Prostate gland (tissue), 2 donors: Measurements from ENCODE around the gene CSRP2. TPM values are rescaled to one million over a fixed set of nuclear protein-coding genes. Genes with fewer than 3 reads are reported as not detected.

Source experiments
- DNase-seq: peaks from one replicate; pipeline ENCODE4 v3.0.0-alpha.2; 2019; ENCODE audit warnings: low spot score
- H3K27ac ChIP-seq, 2 donors: fragments of 200-600 bp; sonication (generic); 2 replicates each; pipeline ENCODE4 v1.5.1; 2017 to 2019
- H3K27me3 ChIP-seq: fragments of 200-600 bp; sonication (generic); replicated peaks from 2 replicates; pipeline ENCODE4 v1.5.1; 2019; ENCODE audit not compliant: insufficient read depth
- H3K36me3 ChIP-seq, 2 donors: fragments of 200-600 bp; sonication (generic); 1 replicate in 1 of 2; 2 replicates in 1 of 2; pipeline versions ENCODE4 v1.5.1 to v1.8.1; 2017 to 2019
- H3K4me1 ChIP-seq: fragments of 200-600 bp; sonication (generic); replicated peaks from 2 replicates; pipeline ENCODE4 v1.5.1; 2019
- H3K4me3 ChIP-seq, 2 donors: fragments of 200-600 bp; sonication (generic); 2 replicates each; pipeline ENCODE4 v1.5.1; 2017 to 2019
- H3K9me3 ChIP-seq: fragments of 200-600 bp; sonication (generic); 2 replicates; pipeline ENCODE4 v1.5.1; 2017
- CTCF ChIP-seq, 4 experiments: fragments of 200-600 bp in 2 of 4; fragments of 450-650 bp in 2 of 4; sonication (generic) in 2 of 4; IDR thresholded peaks; 1 replicate in 3 of 4; 2 replicates in 1 of 4; pipeline ENCODE4 v1.5.1; 2016 to 2019; ENCODE audit warnings: antibody characterized with exemption in 4 of 4, mild to moderate bottlenecking in 2 of 4, moderate library complexity in 2 of 4
- POLR2A ChIP-seq: fragments of 450-650 bp; IDR thresholded peaks from one replicate; pipeline ENCODE4 v1.6.1; 2016; ENCODE audit warnings: antibody characterized with exemption, mild to moderate bottlenecking
- POLR2AphosphoS5 ChIP-seq: sonication (generic); formaldehyde crosslinking; IDR thresholded peaks from one replicate; pipeline ENCODE4 v1.6.1; 2017; ENCODE audit warnings: antibody characterized with exemption
- WGBS: methylation state at CpG from one replicate; pipeline ENCODE4 v1.1.5; 2018; 5-methylcytosine and 5-hydroxymethylcytosine counted together
- intact Hi-C: fragments of 100-400 bp; cut with DNase I; formaldehyde crosslinking; loops from one replicate; pipeline ENCODE4 v1.14.2; 2022
- total RNA-seq, 2 donors: library from RNA; depleted of rRNA; stranded (reverse); fragments of >200 nt; gene quantifications; one replicate each; pipeline ENCODE4 v1.1.0, GENCODE V29; 2016

Gene CSRP2
- total RNA-seq, 2 donors from 2014 or later, result 31.0 to 98.6 TPM

GRCh38 chr12:76882367-76882766 lies 3.5 kb upstream of the CSRP2 start:
- peaks cover 7% of the 10 kb centered on the region for H3K4me1 ChIP-seq
- 97% methylated on average over 1 of the region's 1 CpG for WGBS

GRCh38 chr12:76881142-76881541 lies 2.3 kb upstream of the CSRP2 start:
- Histone ChIP-seq H3K4me1 (peaks cover 7% of the 10 kb centered on the region), H3K9me3 (no peaks in the 10 kb centered on the region), H3K27me3 (no peaks in the 10 kb centered on the region), H3K36me3 (no peaks in the 10 kb centered on the region), H3K4me3 (no peak overlapping the region), H3K27ac (no peak overlapping the region)
- intact Hi-C loops, result no loop called here
- no peak for TF ChIP-seq CTCF (IDR thresholded peaks at IDR 0.05)
- no peak for TF ChIP-seq POLR2A
- no peak for TF ChIP-seq POLR2AphosphoS5
- DNase-seq, result no peak

More at GRCh38 chr12:76882367-76882766, 3.5 kb upstream of the CSRP2 start:
- no peaks in the 10 kb centered on the region for H3K36me3 ChIP-seq
- no peak for DNase-seq
- TF ChIP-seq POLR2AphosphoS5 (no peak), CTCF (IDR thresholded peaks at IDR 0.05) (no peak), POLR2A (no peak)
- H3K9me3 ChIP-seq, result no peaks in the 10 kb centered on the region
- no peak overlapping the region for H3K27ac ChIP-seq
- intact Hi-C loops, result no loop called here
- H3K27me3 ChIP-seq, result no peaks in the 10 kb centered on the region
- H3K4me3 ChIP-seq, result no peak overlapping the region

GRCh38 chr12:76880519-76881023 lies 1.8 kb upstream of the CSRP2 start:
- WGBS, result 94% methylated on average over 7 of the region's 7 CpGs
- no peak for DNase-seq
- H3K4me1 ChIP-seq, result peaks cover 7% of the 10 kb centered on the region
- no peak for TF ChIP-seq POLR2AphosphoS5
- TF ChIP-seq POLR2A, result no peak
- TF ChIP-seq CTCF (IDR thresholded peaks at IDR 0.05), result no peak
- intact Hi-C loops, result no loop called here
- H3K27ac ChIP-seq, result peak overlapping the region in 1 of 2 donors; percentile 80
- no peaks in the 10 kb centered on the region for H3K27me3 ChIP-seq
- H3K9me3 ChIP-seq, result no peaks in the 10 kb centered on the region
- H3K36me3 ChIP-seq, result no peaks in the 10 kb centered on the region
- H3K4me3 ChIP-seq, result no peak overlapping the region

GRCh38 chr12:76879710-76880518 lies 1.1 kb upstream of the CSRP2 start:
- Histone ChIP-seq H3K27ac (peak overlapping the region; percentile 80 to 91), H3K4me1 (peaks cover 7% of the 10 kb centered on the region), H3K27me3 (no peaks in the 10 kb centered on the region), H3K9me3 (no peaks in the 10 kb centered on the region), H3K4me3 (peak overlapping the region; percentile 61 to 70), H3K36me3 (no peaks in the 10 kb centered on the region)
- WGBS, result 39% methylated on average over 13 of the region's 13 CpGs
- intact Hi-C loops, result loop anchor here (5.0 kb wide), 1 partner anchor 58 kb away; no protein-coding TSS in a partner anchor
- DNase-seq, result peak; percentile 23
- peak in 1 of 4 experiments; percentile 23 for TF ChIP-seq CTCF (IDR thresholded peaks at IDR 0.05)
- TF ChIP-seq POLR2A, result no peak
- peak; percentile 31 for TF ChIP-seq POLR2AphosphoS5
